Thymus (tissue), 11 donors: Measurements from ENCODE around the gene ZNF808. TPM values are rescaled to one million over a fixed set of nuclear protein-coding genes. Genes with fewer than 3 reads are reported as not detected.
A peak's percentile ranks its signal among the peaks of the same experiment; 100 is the strongest.
"Not testable (repeated sequence)": the region's sequence is repeated elsewhere in the genome, so short reads cannot be mapped to it uniquely, and the experiment has no call there.

Experiments used
- DNase-seq, 9 donors: peaks; one replicate each; pipeline ENCODE4 v3.0.0-alpha.2; 2013; ENCODE audit warnings: low spot score in 9 of 9, low read depth in 6 of 9, missing footprints in 1 of 9
- H3K27ac ChIP-seq, 2 donors: one replicate each; pipeline ENCODE4 v1.5.1; 2013; ENCODE audit warnings: control low read depth in 1 of 2, low read depth in 1 of 2, low read length in 1 of 2, mild to moderate bottlenecking in 1 of 2, moderate library complexity in 1 of 2
- H3K27me3 ChIP-seq, 2 donors: one replicate each; pipeline ENCODE4 v1.5.1; 2013; ENCODE audit warnings: low read length in 1 of 2; ENCODE audit not compliant: control insufficient read depth in 2 of 2, insufficient read depth in 1 of 2
- H3K36me3 ChIP-seq, 2 donors: one replicate each; pipeline ENCODE4 v1.5.1; 2013; ENCODE audit warnings: low read length in 1 of 2, mild to moderate bottlenecking in 1 of 2, moderate library complexity in 1 of 2; ENCODE audit not compliant: control insufficient read depth in 2 of 2, insufficient read depth in 2 of 2
- H3K4me1 ChIP-seq, 2 donors: one replicate each; pipeline ENCODE4 v1.5.1; 2013; ENCODE audit warnings: low read length in 2 of 2; ENCODE audit not compliant: control insufficient read depth in 2 of 2, insufficient read depth in 2 of 2
- H3K4me3 ChIP-seq, 2 donors: one replicate each; pipeline ENCODE4 v1.5.1; 2013; ENCODE audit warnings: low read length in 2 of 2, control low read depth in 1 of 2, mild to moderate bottlenecking in 1 of 2
- H3K9me3 ChIP-seq, 2 donors: one replicate each; pipeline ENCODE4 v1.5.1; 2013; ENCODE audit warnings: low read length in 1 of 2, mild to moderate bottlenecking in 1 of 2; ENCODE audit not compliant: control insufficient read depth in 2 of 2, insufficient read depth in 1 of 2
- WGBS: extraction: QIAGEN DNeasy Blood & Tissue Kit; methylation state at CpG from one replicate; pipeline ENCODE4 v1.1.7; 2013; 5-methylcytosine and 5-hydroxymethylcytosine counted together
- polyA plus RNA-seq: library from polyadenylated mRNA; stranded (reverse); fragments of 200-250 nt; gene quantifications from one replicate; pipeline ENCODE4 v1.2.3, GENCODE V29; 2013
- total RNA-seq: library from RNA; stranded (reverse); fragments of 120-200 nt; gene quantifications from one replicate; pipeline ENCODE4 v1.2.4, GENCODE V29; 2013
- donor health status: healthy.

The ZNF808 gene
- total and polyA plus RNA-seq, 2 donors, result 7.7 to 12.1 TPM

GRCh38 chr19:52500474-52500873 is 27.0 kb upstream of the ZNF808 start:
- DNase-seq, H3K4me3 ChIP-seq, H3K36me3 ChIP-seq, H3K27ac ChIP-seq, H3K4me1 ChIP-seq, H3K27me3 ChIP-seq: not testable (repeated sequence)
- WGBS, result 87% methylated on average over 3 of the region's 3 CpGs
- H3K9me3 ChIP-seq, result peaks cover 6 to 26% of the 10 kb centered on the region in 2 donors

GRCh38 chr19:52500991-52501390 is 26.5 kb upstream of the ZNF808 start:
- DNase-seq, H3K27ac ChIP-seq, H3K27me3 ChIP-seq, H3K4me3 ChIP-seq, H3K4me1 ChIP-seq, H3K36me3 ChIP-seq: not testable (repeated sequence)
- peaks cover 7 to 29% of the 10 kb centered on the region in 2 donors for H3K9me3 ChIP-seq
- WGBS, result 82% methylated on average over 12 of the region's 12 CpGs

- 95% methylated on average over 5 of the region's 5 CpGs for WGBS
- H3K4me3 ChIP-seq, result no peak overlapping the region
- DNase-seq, result no peak
- H3K27me3 ChIP-seq, result no peaks in the 10 kb centered on the region
- no peaks in the 10 kb centered on the region for H3K36me3 ChIP-seq
- H3K4me1 ChIP-seq, result no peaks in the 10 kb centered on the region
- H3K27ac ChIP-seq, result no peak overlapping the region
- H3K9me3 ChIP-seq, result peaks cover 3 to 24% of the 10 kb centered on the region in 2 donors
Measured at GRCh38 chr19:52507266-52507665, 20.2 kb upstream of the ZNF808 start.

- no peak overlapping the region for H3K27ac ChIP-seq
- DNase-seq, result no peak
- H3K9me3 ChIP-seq, result peaks cover 2 to 13% of the 10 kb centered on the region in 2 donors
- no peaks in the 10 kb centered on the region for H3K36me3 ChIP-seq
- no peaks in the 10 kb centered on the region for H3K27me3 ChIP-seq
- no peak overlapping the region for H3K4me3 ChIP-seq
- H3K4me1 ChIP-seq, result no peaks in the 10 kb centered on the region
- WGBS, result 90% methylated on average over 5 of the region's 5 CpGs
Measured at GRCh38 chr19:52516191-52516590, 11.3 kb upstream of the ZNF808 start.

GRCh38 chr19:52518646-52519045 is 8.8 kb upstream of the ZNF808 start:
- no peak for DNase-seq

GRCh38 chr19:52519175-52519574 is 8.3 kb upstream of the ZNF808 start:
- not testable (repeated sequence) for H3K27ac ChIP-seq, H3K4me3 ChIP-seq, H3K4me1 ChIP-seq, DNase-seq, H3K36me3 ChIP-seq, H3K27me3 ChIP-seq
- peaks cover 1 to 20% of the 10 kb centered on the region in 2 donors for H3K9me3 ChIP-seq
- 83% methylated on average over 7 of the region's 7 CpGs for WGBS

More at GRCh38 chr19:52518646-52519045, 8.8 kb upstream of the ZNF808 start:
- H3K4me1 ChIP-seq, result no peaks in the 10 kb centered on the region
- H3K27me3 ChIP-seq, result no peaks in the 10 kb centered on the region
- H3K36me3 ChIP-seq, result no peaks in the 10 kb centered on the region
- H3K4me3 ChIP-seq, result no peak overlapping the region
- H3K9me3 ChIP-seq, result peaks cover 1 to 20% of the 10 kb centered on the region in 2 donors
- 45% methylated on average over 2 of the region's 2 CpGs for WGBS
- no peak overlapping the region for H3K27ac ChIP-seq

- Histone ChIP-seq H3K36me3 (no peaks in the 10 kb centered on the region), H3K4me1 (no peaks in the 10 kb centered on the region), H3K27me3 (no peaks in the 10 kb centered on the region), H3K9me3 (peaks cover 1 to 17% of the 10 kb centered on the region in 2 donors), H3K27ac (no peak overlapping the region), H3K4me3 (no peak overlapping the region)
- no peak for DNase-seq
- 60% methylated on average over 4 of the region's 4 CpGs for WGBS
Measured at GRCh38 chr19:52520013-52520412, 7.5 kb upstream of the ZNF808 start.

- H3K27ac ChIP-seq, result no peak overlapping the region
- WGBS, result 89% methylated on average over 14 of the region's 14 CpGs
- H3K27me3 ChIP-seq, result no peaks in the 10 kb centered on the region
- H3K4me3 ChIP-seq, result no peak overlapping the region
- peaks cover 1 to 7% of the 10 kb centered on the region in 2 donors for H3K9me3 ChIP-seq
- H3K36me3 ChIP-seq, result no peaks in the 10 kb centered on the region
- H3K4me1 ChIP-seq, result no peaks in the 10 kb centered on the region
- DNase-seq, result no peak
Measured at GRCh38 chr19:52522551-52522950, 4.9 kb upstream of the ZNF808 start.

GRCh38 chr19:52524086-52524485 is 3.4 kb upstream of the ZNF808 start:
- no peak for DNase-seq
- 93% methylated on average over 20 of the region's 20 CpGs for WGBS
- H3K4me3 ChIP-seq, result no peak overlapping the region
- H3K4me1 ChIP-seq, result peaks cover 2 to 4% of the 10 kb centered on the region in 2 donors
- no peaks in the 10 kb centered on the region for H3K36me3 ChIP-seq
- H3K27ac ChIP-seq, result no peak overlapping the region
- no peaks in the 10 kb centered on the region for H3K27me3 ChIP-seq
- peaks cover 1 to 7% of the 10 kb centered on the region in 2 donors for H3K9me3 ChIP-seq

GRCh38 chr19:52527956-52528351 is 486 bp downstream of the ZNF808 start:
- H3K27ac ChIP-seq, result peak overlapping the region; percentile 69 to 92
- peaks cover 4% of the 10 kb centered on the region in 2 donors for H3K4me1 ChIP-seq
- no peaks in the 10 kb centered on the region for H3K36me3 ChIP-seq
- peak overlapping the region; percentile 83 to 96 for H3K4me3 ChIP-seq
- whole genome bisulfite sequencing, result 3% methylated on average over 25 of the region's 25 CpGs
- no peaks in the 10 kb centered on the region for H3K9me3 ChIP-seq
- no peaks in the 10 kb centered on the region for H3K27me3 ChIP-seq
- peak in 3 of 9 donors; percentile 3 to 4 (median 4) for DNase-seq
